Liver (tissue), 9 donors: ENCODE data around the gene DET1. TPM values are rescaled to one million over a fixed set of nuclear protein-coding genes. Genes with fewer than 3 reads are reported as not detected.

Source experiments
- DNase-seq: peaks from one replicate; pipeline ENCODE4 v3.0.0-alpha.2; 2017; ENCODE audit warnings: low spot score
- H3K27ac ChIP-seq, 2 donors: one replicate each; pipeline ENCODE4 v1.7.0; 2013; ENCODE audit warnings: inconsistent platforms in 2 of 2, low read length in 2 of 2, control low read depth in 1 of 2, low read depth in 1 of 2, mild to moderate bottlenecking in 1 of 2
- H3K27me3 ChIP-seq, 4 donors: one replicate each; pipeline versions ENCODE4 v1.6.1 to v1.7.0; 2013; ENCODE audit warnings: low read length in 3 of 4, inconsistent platforms in 1 of 4, mild to moderate bottlenecking in 1 of 4, moderate library complexity in 1 of 4; ENCODE audit not compliant: control insufficient read depth in 4 of 4, insufficient read depth in 4 of 4
- H3K36me3 ChIP-seq, 4 donors: one replicate each; pipeline versions ENCODE4 v1.6.1 to v1.7.0; 2013; ENCODE audit warnings: low read length in 3 of 4, mild to moderate bottlenecking in 3 of 4, low read depth in 1 of 4, moderate library complexity in 1 of 4; ENCODE audit not compliant: control insufficient read depth in 4 of 4, insufficient read depth in 3 of 4
- H3K4me1 ChIP-seq, 4 donors: one replicate each; pipeline versions ENCODE4 v1.6.1 to v1.7.0; 2013; ENCODE audit warnings: low read length in 3 of 4, mild to moderate bottlenecking in 3 of 4, moderate library complexity in 1 of 4; ENCODE audit not compliant: control insufficient read depth in 4 of 4, insufficient read depth in 4 of 4
- H3K4me3 ChIP-seq, 3 donors: one replicate each; pipeline versions ENCODE4 v1.6.1 to v1.7.0; 2013; ENCODE audit warnings: low read length in 3 of 3, control low read depth in 1 of 3, low read depth in 1 of 3, mild to moderate bottlenecking in 1 of 3
- H3K9ac ChIP-seq, 2 donors: one replicate each; pipeline ENCODE4 v1.7.0; 2013; ENCODE audit warnings: low read length in 2 of 2, mild to moderate bottlenecking in 2 of 2, moderate library complexity in 2 of 2, control low read depth in 1 of 2, low read depth in 1 of 2
- H3K9me3 ChIP-seq, 4 donors: one replicate each; pipeline versions ENCODE4 v1.6.1 to v1.7.0; 2013; ENCODE audit warnings: low read length in 3 of 4; ENCODE audit not compliant: control insufficient read depth in 4 of 4
- EGR1 ChIP-seq, 2 donors: IDR thresholded peaks; 2 replicates each; pipeline ENCODE4 v1.6.1; 2016 to 2018; ENCODE audit warnings: antibody characterized with exemption in 2 of 2, low read depth in 2 of 2
- FOXA1 ChIP-seq: IDR thresholded peaks from 2 replicates; pipeline ENCODE4 v1.6.1; 2016; ENCODE audit warnings: antibody characterized with exemption
- FOXA2 ChIP-seq: IDR thresholded peaks from 2 replicates; pipeline ENCODE4 v1.6.1; 2016; ENCODE audit warnings: antibody characterized with exemption
- GABPA ChIP-seq, 2 donors: IDR thresholded peaks in 1 of 2; conservative IDR thresholded peaks in 1 of 2; 2 replicates each; pipeline ENCODE4 v1.6.1; 2016; ENCODE audit warnings: antibody characterized with exemption in 2 of 2, mild to moderate bottlenecking in 1 of 2, moderate library complexity in 1 of 2
- HNF4A ChIP-seq, 2 donors: conservative IDR thresholded peaks; 2 replicates each; pipeline ENCODE4 v1.6.1; 2016; ENCODE audit warnings: antibody characterized with exemption in 2 of 2, mild to moderate bottlenecking in 2 of 2
- HNF4G ChIP-seq: IDR thresholded peaks from 2 replicates; pipeline ENCODE4 v1.6.1; 2016; ENCODE audit warnings: antibody characterized with exemption
- JUND ChIP-seq, 2 donors: IDR thresholded peaks; 2 replicates each; pipeline ENCODE4 v1.6.1; 2016; ENCODE audit warnings: antibody characterized with exemption in 2 of 2
- NR2F2 ChIP-seq: IDR thresholded peaks from 2 replicates; pipeline ENCODE4 v1.6.1; 2016; ENCODE audit warnings: antibody characterized with exemption
- RAD21 ChIP-seq, 2 donors: IDR thresholded peaks; 2 replicates each; pipeline ENCODE4 v1.6.1; 2016; ENCODE audit warnings: antibody characterized with exemption in 2 of 2, mild to moderate bottlenecking in 2 of 2
- RXRA ChIP-seq, 2 donors: IDR thresholded peaks; 2 replicates each; pipeline ENCODE4 v1.6.1; 2017 to 2018; ENCODE audit warnings: antibody characterized with exemption in 2 of 2, mild to moderate bottlenecking in 1 of 2
- SP1 ChIP-seq: IDR thresholded peaks from 2 replicates; pipeline ENCODE4 v1.6.1; 2018; ENCODE audit warnings: antibody characterized with exemption, mild to moderate bottlenecking
- TAF1 ChIP-seq: conservative IDR thresholded peaks from 2 replicates; pipeline ENCODE4 v1.6.1; 2016; ENCODE audit warnings: antibody characterized with exemption, mild to moderate bottlenecking
- YY1 ChIP-seq: IDR thresholded peaks from 2 replicates; pipeline ENCODE4 v1.6.1; 2016; ENCODE audit warnings: antibody characterized with exemption, mild to moderate bottlenecking
- WGBS: extraction: QIAGEN DNeasy Blood & Tissue Kit; methylation state at CpG from one replicate; pipeline ENCODE4 v1.1.7; 2013; 5-methylcytosine and 5-hydroxymethylcytosine counted together
- polyA plus RNA-seq, 2 donors: library from polyadenylated mRNA; stranded (reverse) in 1 of 2; unstranded in 1 of 2; fragments of 200-250 nt in 1 of 2; fragments of >200 nt in 1 of 2; fragmentation: Nextera tagmentation in 1 of 2; extraction: Ambion mirVana in 1 of 2; gene quantifications; one replicate each; pipeline versions ENCODE4 v1.2.1 to v1.2.3, GENCODE V29; 2013 to 2015
- total RNA-seq, 2 donors: library from RNA; depleted of rRNA; stranded (reverse); fragments of >200 nt; gene quantifications; one replicate each; pipeline ENCODE4 v1.2.3, GENCODE V29; 2014
- TF ChIP-seq, protein P1 (sequence below): IDR thresholded peaks from 2 replicates; pipeline ENCODE4 v1.6.1; 2016; ENCODE audit warnings: antibody characterized with exemption
- TF ChIP-seq, protein P2 (sequence below): IDR thresholded peaks from 2 replicates; pipeline ENCODE4 v1.6.1; 2016; ENCODE audit warnings: antibody characterized with exemption
- TF ChIP-seq, protein P3 (sequence below): IDR thresholded peaks from 2 replicates; pipeline ENCODE4 v1.6.1; 2016; ENCODE audit warnings: antibody characterized with exemption, mild to moderate bottlenecking
- TF ChIP-seq, protein P4 (sequence below): fragments of 150-350 bp; IDR thresholded peaks from 2 replicates; pipeline ENCODE4 v1.5.1; 2017; ENCODE audit warnings: improper control_type of control experiment, low read depth, low read length; ENCODE audit not compliant: missing input control
- TF ChIP-seq, protein P5 (sequence below): IDR thresholded peaks from 2 replicates; pipeline ENCODE4 v1.6.1; 2016; ENCODE audit warnings: antibody characterized with exemption
- donor health status: healthy.
- donor health status: healthy.
- donor health status: healthy.
- donor health status: healthy.
- donor health status: healthy.

The DET1 gene
- total and polyA plus RNA-seq, 4 donors, result 1.3 to 5.4 (median 2.4) TPM

DNA sequence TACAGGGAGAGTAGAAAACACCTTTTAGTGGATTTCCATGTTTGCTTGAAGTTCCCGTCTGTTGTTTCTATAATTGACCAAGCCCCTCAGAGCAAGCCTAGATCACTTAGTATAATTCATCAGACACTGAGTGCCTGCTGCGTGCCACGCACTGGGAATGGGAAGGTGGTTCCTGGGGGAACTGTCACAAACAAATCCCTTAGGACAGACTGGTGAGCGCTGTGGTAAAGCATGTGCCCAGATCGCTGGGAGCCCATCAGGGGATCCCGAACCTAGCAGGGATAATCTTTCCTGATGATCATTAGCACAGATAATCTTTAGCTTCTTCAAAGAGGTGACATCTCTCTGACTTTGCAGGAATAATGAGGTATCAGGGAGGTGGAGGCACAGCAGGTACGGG lies 69.4 kb downstream of the DET1 start:
- no peak for DNase-seq
- Histone ChIP-seq H3K9me3 (no peaks in the 10 kb centered on the region), H3K27me3 (no peaks in the 10 kb centered on the region), H3K4me3 (no peak overlapping the region), H3K36me3 (peaks cover 3 to 45% (median 25%) of the 10 kb centered on the region in 4 donors), H3K4me1 (peaks cover 0 to 8% (median 5%) of the 10 kb centered on the region in 4 donors), H3K27ac (no peak overlapping the region), H3K9ac (no peak overlapping the region)
- 92% methylated on average over 7 of the region's 7 CpGs for WGBS
- TF ChIP-seq HNF4A (conservative IDR thresholded peaks at IDR 0.05) (no peak), SP1 (no peak), NR2F2 (no peak), RXRA (IDR thresholded peaks at IDR 0.05) (no peak), FOXA1 (no peak), RAD21 (IDR thresholded peaks at IDR 0.05) (no peak), FOXA2 (no peak), HNF4G (no peak), JUND (IDR thresholded peaks at IDR 0.05) (no peak), YY1 (no peak), EGR1 (IDR thresholded peaks at IDR 0.05; ENCODE audit: low read depth in 2 of 2) (no peak), GABPA (IDR thresholded peaks at IDR 0.05 in 1 of 2, conservative IDR thresholded peaks at IDR 0.05 in 1 of 2) (no peak), TAF1 (no peak)
- TF ChIP-seq, protein P1, sequence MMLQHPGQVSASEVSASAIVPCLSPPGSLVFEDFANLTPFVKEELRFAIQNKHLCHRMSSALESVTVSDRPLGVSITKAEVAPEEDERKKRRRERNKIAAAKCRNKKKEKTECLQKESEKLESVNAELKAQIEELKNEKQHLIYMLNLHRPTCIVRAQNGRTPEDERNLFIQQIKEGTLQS, result no peak
- TF ChIP-seq, protein P2, sequence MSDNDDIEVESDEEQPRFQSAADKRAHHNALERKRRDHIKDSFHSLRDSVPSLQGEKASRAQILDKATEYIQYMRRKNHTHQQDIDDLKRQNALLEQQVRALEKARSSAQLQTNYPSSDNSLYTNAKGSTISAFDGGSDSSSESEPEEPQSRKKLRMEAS, result no peak
- TF ChIP-seq, protein P3, sequence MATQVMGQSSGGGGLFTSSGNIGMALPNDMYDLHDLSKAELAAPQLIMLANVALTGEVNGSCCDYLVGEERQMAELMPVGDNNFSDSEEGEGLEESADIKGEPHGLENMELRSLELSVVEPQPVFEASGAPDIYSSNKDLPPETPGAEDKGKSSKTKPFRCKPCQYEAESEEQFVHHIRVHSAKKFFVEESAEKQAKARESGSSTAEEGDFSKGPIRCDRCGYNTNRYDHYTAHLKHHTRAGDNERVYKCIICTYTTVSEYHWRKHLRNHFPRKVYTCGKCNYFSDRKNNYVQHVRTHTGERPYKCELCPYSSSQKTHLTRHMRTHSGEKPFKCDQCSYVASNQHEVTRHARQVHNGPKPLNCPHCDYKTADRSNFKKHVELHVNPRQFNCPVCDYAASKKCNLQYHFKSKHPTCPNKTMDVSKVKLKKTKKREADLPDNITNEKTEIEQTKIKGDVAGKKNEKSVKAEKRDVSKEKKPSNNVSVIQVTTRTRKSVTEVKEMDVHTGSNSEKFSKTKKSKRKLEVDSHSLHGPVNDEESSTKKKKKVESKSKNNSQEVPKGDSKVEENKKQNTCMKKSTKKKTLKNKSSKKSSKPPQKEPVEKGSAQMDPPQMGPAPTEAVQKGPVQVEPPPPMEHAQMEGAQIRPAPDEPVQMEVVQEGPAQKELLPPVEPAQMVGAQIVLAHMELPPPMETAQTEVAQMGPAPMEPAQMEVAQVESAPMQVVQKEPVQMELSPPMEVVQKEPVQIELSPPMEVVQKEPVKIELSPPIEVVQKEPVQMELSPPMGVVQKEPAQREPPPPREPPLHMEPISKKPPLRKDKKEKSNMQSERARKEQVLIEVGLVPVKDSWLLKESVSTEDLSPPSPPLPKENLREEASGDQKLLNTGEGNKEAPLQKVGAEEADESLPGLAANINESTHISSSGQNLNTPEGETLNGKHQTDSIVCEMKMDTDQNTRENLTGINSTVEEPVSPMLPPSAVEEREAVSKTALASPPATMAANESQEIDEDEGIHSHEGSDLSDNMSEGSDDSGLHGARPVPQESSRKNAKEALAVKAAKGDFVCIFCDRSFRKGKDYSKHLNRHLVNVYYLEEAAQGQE, result no peak
- TF ChIP-seq, protein P4, sequence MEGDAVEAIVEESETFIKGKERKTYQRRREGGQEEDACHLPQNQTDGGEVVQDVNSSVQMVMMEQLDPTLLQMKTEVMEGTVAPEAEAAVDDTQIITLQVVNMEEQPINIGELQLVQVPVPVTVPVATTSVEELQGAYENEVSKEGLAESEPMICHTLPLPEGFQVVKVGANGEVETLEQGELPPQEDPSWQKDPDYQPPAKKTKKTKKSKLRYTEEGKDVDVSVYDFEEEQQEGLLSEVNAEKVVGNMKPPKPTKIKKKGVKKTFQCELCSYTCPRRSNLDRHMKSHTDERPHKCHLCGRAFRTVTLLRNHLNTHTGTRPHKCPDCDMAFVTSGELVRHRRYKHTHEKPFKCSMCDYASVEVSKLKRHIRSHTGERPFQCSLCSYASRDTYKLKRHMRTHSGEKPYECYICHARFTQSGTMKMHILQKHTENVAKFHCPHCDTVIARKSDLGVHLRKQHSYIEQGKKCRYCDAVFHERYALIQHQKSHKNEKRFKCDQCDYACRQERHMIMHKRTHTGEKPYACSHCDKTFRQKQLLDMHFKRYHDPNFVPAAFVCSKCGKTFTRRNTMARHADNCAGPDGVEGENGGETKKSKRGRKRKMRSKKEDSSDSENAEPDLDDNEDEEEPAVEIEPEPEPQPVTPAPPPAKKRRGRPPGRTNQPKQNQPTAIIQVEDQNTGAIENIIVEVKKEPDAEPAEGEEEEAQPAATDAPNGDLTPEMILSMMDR, result no peak
- TF ChIP-seq, protein P5, sequence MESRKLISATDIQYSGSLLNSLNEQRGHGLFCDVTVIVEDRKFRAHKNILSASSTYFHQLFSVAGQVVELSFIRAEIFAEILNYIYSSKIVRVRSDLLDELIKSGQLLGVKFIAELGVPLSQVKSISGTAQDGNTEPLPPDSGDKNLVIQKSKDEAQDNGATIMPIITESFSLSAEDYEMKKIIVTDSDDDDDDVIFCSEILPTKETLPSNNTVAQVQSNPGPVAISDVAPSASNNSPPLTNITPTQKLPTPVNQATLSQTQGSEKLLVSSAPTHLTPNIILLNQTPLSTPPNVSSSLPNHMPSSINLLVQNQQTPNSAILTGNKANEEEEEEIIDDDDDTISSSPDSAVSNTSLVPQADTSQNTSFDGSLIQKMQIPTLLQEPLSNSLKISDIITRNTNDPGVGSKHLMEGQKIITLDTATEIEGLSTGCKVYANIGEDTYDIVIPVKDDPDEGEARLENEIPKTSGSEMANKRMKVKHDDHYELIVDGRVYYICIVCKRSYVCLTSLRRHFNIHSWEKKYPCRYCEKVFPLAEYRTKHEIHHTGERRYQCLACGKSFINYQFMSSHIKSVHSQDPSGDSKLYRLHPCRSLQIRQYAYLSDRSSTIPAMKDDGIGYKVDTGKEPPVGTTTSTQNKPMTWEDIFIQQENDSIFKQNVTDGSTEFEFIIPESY, result no peak
